Measurements from ENCODE around the gene IL9.

Gene IL9

DNA sequence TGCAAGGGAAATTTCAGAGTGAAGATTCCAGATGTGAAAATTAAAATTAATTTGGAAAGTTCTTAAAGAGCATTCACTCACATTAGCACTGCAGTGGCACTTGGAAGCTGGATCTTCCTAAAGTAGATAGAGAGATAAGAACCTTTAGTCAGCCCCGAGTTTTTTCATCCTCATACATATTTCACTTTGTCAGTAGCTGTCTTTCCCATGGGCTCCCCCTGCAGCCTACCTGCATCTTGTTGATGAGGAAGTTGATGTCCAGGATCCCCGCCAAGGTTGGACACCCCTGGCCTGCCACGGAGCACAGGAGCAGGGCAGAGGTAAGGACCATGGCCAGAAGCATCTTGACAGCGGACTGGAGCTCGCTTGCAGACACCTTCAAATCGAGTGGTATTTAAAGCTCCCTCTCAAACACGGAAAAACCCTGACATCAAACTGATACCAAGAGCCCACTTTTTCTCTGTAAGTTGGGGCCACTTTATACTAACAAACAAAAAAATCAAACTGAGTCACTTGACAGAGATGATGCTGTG, at the start of gene IL9:
Gene IL9, minus strand, starts transcription at position 368 of the 533 bp plus-strand sequence. Its CDS starts 25 bp downstream, at position 343.
- DNase-seq = no peak

- peak; percentile 55 to 78 for DNase-seq
Observed at GRCh38 chr5:135944967-135945560, 49.4 kb upstream of the IL9 start.

DNA sequence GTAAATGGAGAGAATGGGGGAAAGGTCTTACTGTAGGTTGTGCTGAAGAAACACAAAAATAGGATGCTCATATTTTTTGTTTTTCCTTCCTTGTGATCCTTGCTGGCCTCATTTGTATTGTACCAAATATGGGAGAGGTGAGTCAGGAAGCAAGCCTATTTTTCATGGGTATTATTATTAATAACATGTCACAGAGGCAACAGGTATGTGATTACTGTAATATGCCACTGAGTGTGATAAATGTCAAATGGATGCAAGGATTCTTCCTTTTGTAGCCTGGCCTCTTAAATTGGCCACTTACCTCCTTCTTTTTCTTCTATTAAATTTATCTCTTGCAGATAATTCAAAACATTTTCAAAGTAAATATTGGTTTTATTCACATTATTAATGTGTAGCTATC, 48.9 kb upstream of the IL9 start:
- DNase-seq = no peak

- DNase-seq = no peak
Observed at GRCh38 chr5:135942202-135942771, 46.6 kb upstream of the IL9 start.

DNA sequence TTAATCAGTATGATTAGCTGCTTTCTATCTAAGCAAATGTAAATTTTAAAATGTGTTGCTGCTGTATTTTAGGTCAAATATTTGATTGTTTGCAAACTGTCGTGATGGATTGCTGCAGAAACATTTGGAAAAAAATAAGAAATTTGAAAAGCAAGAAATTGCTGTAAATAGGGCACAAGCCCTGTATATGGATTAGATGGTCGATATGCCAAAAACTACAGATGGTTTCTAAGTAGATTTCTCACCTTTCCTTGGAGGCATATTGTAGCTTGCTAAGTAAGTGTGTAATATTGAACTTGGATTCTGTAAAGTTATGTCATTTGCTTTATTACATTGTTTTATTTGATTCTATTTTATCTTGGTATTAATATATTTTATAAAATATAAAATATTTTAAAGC, 46.1 kb upstream of the IL9 start:
- no peak for DNase-seq

- DNase-seq = no peak
Observed at GRCh38 chr5:135937245-135937911, 41.7 kb upstream of the IL9 start.

- DNase-seq = no peak
Observed at GRCh38 chr5:135934939-135935338, 39.3 kb upstream of the IL9 start.

DNA sequence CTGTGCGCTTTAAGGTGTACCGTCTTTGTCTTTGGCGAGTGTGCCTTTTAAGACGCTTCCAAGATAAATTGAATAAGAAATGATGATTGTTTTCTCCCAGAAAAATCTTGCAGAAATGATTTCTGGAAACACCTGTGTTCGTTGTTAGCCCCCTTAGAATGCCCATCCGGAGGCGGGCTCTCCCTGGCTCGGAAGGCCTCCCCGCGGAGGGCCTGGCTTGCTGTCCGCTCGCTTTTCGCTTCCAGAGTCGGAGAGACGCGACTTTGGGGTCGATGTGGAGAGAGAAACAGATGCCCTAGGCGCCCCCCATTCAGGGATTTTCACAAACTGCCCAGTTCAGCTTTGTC, 35.3 kb upstream of the IL9 start:
- DNase-seq = peak in 1 of 2 experiments; percentile 23

- DNase-seq = peak; percentile 64 to 75
Observed at GRCh38 chr5:135930029-135930948, 34.6 kb upstream of the IL9 start.

DNA sequence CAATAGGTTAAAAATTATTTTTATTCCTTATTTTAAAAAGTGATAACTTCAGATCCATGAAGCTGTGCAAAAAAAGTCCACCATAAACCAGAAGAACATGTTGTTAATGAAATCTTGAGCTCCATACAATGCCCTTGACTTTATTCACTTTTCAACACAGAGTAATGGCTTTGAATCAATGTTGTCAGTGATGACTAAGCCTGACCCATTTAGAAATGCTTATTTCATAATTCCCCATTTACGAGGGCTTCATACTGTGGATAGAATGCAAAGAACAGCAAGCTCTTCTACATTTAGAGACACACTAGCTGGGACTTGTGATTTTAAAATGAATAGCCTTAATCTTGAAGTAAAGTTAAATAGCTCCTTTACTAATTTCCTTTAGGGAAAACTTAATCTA, 25.7 kb upstream of the IL9 start:
- no peak for DNase-seq

- DNase-seq = no peak
Observed at GRCh38 chr5:135920199-135920598, 24.6 kb upstream of the IL9 start.

- no peak for DNase-seq
Observed at GRCh38 chr5:135916638-135917263, 21.1 kb upstream of the IL9 start.

- no peak for DNase-seq
Observed at GRCh38 chr5:135915466-135916001, 19.9 kb upstream of the IL9 start.

DNA sequence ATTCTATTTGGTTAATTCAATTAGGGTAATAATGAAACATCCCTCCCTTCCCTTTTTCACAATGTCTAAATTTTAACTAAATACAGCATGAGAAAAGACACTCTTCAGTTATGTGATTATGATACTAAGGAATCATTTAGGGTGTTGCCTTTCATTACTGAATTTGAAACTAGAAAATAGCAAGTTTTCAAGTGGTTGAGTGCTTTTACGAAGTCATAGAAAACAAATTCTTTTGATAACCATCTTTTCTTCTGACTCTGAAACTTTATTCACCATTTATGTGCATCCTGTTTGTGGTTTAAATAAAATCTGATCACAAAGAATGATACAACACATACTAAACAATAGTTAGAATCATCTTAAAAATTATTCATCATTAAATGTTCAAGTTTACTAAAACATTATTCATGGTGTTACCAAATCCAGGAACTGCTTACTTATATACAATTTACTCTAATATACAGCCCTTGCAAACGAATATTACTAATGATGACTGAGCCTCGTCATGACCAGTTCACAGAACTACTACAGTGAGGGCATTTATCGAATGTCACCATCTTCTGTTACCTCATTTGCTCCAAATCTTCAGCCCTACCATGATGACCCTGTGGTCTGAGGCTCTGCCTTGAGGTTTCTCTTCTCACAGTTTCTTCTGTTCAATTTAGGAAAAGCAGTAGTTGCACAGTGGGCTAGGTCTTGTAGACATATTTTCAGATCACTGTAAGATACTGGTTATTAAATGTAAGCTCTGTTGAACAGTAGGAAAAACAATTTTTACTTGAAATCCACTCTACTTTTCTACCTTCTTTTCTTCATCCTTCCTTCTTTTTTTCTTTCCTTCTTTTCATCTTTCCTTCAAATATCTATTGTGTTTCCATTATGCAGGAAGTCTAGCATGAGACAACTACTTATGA, 18.3 kb upstream of the IL9 start:
- DNase-seq = no peak

DNA sequence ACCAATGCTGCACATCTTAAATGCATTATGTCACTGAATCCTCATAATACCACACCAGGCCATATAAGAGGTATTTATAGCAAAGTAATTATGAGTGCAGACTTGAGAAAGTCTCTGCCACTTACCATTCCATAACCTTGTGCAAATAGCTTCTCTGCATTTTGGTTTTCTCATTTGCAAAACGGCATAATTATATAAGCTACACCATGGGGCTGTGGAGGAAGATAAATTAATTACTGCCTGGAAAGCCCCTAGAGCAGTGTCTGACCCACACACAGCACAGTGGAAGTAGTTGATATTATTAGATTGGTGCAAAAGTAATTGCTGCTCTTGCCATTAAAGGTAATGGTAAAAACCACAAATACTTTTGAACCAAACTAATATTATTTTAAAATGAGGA, 9.5 kb upstream of the IL9 start:
- DNase-seq = no peak

GRCh38 chr5:135901633-135902032, 6.0 kb upstream of the IL9 start:
- DNase-seq = no peak

- DNase-seq = no peak
Observed at GRCh38 chr5:135900276-135900675, 4.6 kb upstream of the IL9 start.

DNA sequence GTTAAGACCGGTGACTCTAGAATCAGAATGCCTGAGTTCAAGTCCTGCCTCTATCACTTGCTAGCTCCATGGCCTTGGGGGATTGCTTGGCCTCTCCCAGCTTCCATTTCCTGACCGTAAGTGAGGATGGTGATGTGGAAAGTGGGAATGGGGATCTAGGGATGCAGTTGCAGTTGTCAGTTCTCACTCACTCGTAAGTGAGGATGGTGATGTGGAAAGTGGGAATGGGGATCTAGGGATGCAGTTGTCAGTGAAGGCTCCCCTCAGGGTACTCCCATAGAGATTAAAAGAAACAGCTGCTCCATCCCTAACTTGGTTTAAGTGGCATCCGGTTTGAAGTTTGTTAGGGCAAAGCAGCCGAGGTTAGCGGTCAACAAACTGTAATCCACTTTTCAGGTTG, 3.0 kb upstream of the IL9 start:
- no peak for DNase-seq

DNA sequence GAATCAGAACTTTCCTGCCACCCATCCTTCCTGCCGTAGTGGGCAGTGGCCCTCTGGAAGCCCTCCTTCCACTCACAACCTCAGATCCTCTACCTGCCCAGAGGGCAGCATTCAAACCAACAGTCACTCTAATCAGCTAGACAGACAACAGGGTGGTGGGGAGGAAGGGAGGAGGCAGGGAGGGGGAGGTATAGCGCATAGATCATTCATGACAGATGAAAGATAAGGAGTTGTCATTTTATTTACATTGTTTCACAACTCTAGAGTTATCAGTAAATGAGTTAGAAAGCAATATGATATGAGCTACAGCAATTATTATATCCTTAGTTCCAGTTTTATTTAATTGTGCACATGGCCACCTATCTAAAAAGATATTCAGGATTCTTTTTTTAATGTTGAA, 852 bp downstream of the IL9 start:
- no peak for DNase-seq

GRCh38 chr5:135894276-135894675, 1.4 kb downstream of the IL9 start:
- no peak for DNase-seq

DNA sequence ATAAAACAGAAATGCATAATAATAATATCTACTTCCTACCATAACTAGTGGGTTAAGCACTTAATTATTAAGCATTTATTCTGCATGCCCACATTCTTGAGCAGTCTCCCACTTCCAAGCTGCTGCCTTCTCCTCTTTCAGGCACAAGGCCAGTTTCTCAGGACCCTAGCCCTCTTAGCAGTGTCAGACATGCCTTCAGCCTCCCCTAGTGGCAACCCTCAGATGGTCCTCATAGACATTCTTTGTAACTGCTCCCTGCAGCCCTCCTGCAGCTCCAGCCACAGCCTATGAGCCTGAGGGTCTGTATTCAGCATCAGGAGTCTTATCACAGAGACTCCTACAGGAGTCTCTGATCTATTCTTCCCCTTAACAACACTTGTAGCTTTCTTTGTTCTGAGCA, 3.9 kb downstream of the IL9 start:
- DNase-seq = peak in 1 of 2 experiments; percentile 43

Measured in NCI-H524 (cell line).